WTC11 (cell line): ENCODE measurements around the gene KRT80. TPM values are rescaled to one million over a fixed set of nuclear protein-coding genes. Genes with fewer than 3 reads are reported as not detected.

Source experiments
- ARID4B ChIP-seq: sonication (generic); formaldehyde crosslinking; IDR thresholded peaks from 2 replicates; pipeline ENCODE4 v1.8.0; 2023; ENCODE audit warnings: missing genetic modification reagents, mild to moderate bottlenecking, borderline replicate concordance
- ESRRA ChIP-seq: sonication (generic); formaldehyde crosslinking; IDR thresholded peaks from 2 replicates; pipeline ENCODE4 v1.8.1; 2022; ENCODE audit warnings: mild to moderate bottlenecking, missing genetic modification reagents, borderline replicate concordance
- FOXP1 ChIP-seq: sonication (generic); formaldehyde crosslinking; IDR thresholded peaks from 2 replicates; pipeline ENCODE4 v1.8.0; 2022; ENCODE audit warnings: missing genetic modification reagents, mild to moderate bottlenecking, moderate library complexity, borderline replicate concordance
- FOXP4 ChIP-seq: sonication (generic); formaldehyde crosslinking; IDR thresholded peaks from 2 replicates; pipeline ENCODE4 v1.8.0; 2022; ENCODE audit warnings: mild to moderate bottlenecking, missing genetic modification reagents
- JAZF1 ChIP-seq: fragments of 250-450 bp; sonication (Bioruptor Pico); IDR thresholded peaks from 2 replicates; pipeline ENCODE4 v1.9.0; 2021; ENCODE audit warnings: moderate library complexity, mild to moderate bottlenecking, inconsistent platforms
- MAX ChIP-seq: sonication (generic); formaldehyde crosslinking; IDR thresholded peaks from 2 replicates; pipeline ENCODE4 v1.8.0; 2022; ENCODE audit warnings: mild to moderate bottlenecking, missing genetic modification reagents
- SP1 ChIP-seq: sonication (generic); formaldehyde crosslinking; conservative IDR thresholded peaks from 2 replicates; pipeline ENCODE4 v1.8.1; 2022; ENCODE audit warnings: missing genetic modification reagents
- TEAD4 ChIP-seq: sonication (generic); formaldehyde crosslinking; IDR thresholded peaks from 2 replicates; pipeline ENCODE4 v1.8.0; 2022; ENCODE audit warnings: mild to moderate bottlenecking, missing genetic modification reagents
- ZBTB21 ChIP-seq: sonication (generic); formaldehyde crosslinking; IDR thresholded peaks from 2 replicates; pipeline ENCODE4 v1.8.1; 2023; ENCODE audit warnings: mild to moderate bottlenecking, missing genetic modification reagents, borderline replicate concordance
- ZNF263 ChIP-seq: sonication (generic); formaldehyde crosslinking; IDR thresholded peaks from 2 replicates; pipeline ENCODE4 v1.8.1; 2022; ENCODE audit warnings: low read depth, mild to moderate bottlenecking, moderate library complexity, missing genetic modification reagents
- total RNA-seq: library from RNA; stranded (reverse); gene quantifications from 3 replicates; pipeline ENCODE4 v1.2.3, GENCODE V29; 2021
- TF ChIP-seq, protein P1 (sequence below): sonication (generic); formaldehyde crosslinking; IDR thresholded peaks from 2 replicates; pipeline ENCODE4 v1.8.1; 2023; ENCODE audit warnings: mild to moderate bottlenecking, missing genetic modification reagents
- TF ChIP-seq, protein P2 (sequence below): sonication (generic); formaldehyde crosslinking; IDR thresholded peaks from 2 replicates; pipeline ENCODE4 v1.8.0; 2023; ENCODE audit warnings: missing genetic modification reagents
- TF ChIP-seq, protein P3 (sequence below): sonication (generic); formaldehyde crosslinking; IDR thresholded peaks from 2 replicates; pipeline ENCODE4 v1.8.0; 2022; ENCODE audit warnings: missing genetic modification reagents
- TF ChIP-seq, protein P4 (sequence below): sonication (generic); formaldehyde crosslinking; IDR thresholded peaks from 2 replicates; pipeline ENCODE4 v1.8.1; 2023; ENCODE audit warnings: mild to moderate bottlenecking, missing genetic modification reagents, moderate library complexity
- TF ChIP-seq, protein P5 (sequence below): fragments of 250-450 bp; sonication (Bioruptor Pico); IDR thresholded peaks from 2 replicates; pipeline ENCODE4 v2.1.2; 2022; ENCODE audit warnings: mild to moderate bottlenecking, moderate library complexity
- TF ChIP-seq, protein P6 (sequence below): fragments of 200-600 bp; IDR thresholded peaks from 2 replicates; pipeline ENCODE4 v1.8.0; 2022; ENCODE audit warnings: antibody characterized with exemption
- TF ChIP-seq, protein P7 (sequence below): sonication (generic); formaldehyde crosslinking; conservative IDR thresholded peaks from 2 replicates; pipeline ENCODE4 v1.8.1; 2022; ENCODE audit warnings: mild to moderate bottlenecking, missing genetic modification reagents
- TF ChIP-seq, protein P8 (sequence below): fragments of 250-450 bp; sonication (Bioruptor Pico); IDR thresholded peaks from 2 replicates; pipeline ENCODE4 v1.9.0; 2021; ENCODE audit warnings: mild to moderate bottlenecking

The KRT80 gene
- total RNA-seq, 1 experiment from 2014 or later: 0.11 TPM

- TF ChIP-seq ESRRA: no peak
- TF ChIP-seq FOXP1 (CRISPR knock-in tag): no peak
- TF ChIP-seq MAX (CRISPR knock-in tag): no peak
- no peak for TF ChIP-seq TEAD4 (CRISPR knock-in tag)
- TF ChIP-seq, protein P1, sequence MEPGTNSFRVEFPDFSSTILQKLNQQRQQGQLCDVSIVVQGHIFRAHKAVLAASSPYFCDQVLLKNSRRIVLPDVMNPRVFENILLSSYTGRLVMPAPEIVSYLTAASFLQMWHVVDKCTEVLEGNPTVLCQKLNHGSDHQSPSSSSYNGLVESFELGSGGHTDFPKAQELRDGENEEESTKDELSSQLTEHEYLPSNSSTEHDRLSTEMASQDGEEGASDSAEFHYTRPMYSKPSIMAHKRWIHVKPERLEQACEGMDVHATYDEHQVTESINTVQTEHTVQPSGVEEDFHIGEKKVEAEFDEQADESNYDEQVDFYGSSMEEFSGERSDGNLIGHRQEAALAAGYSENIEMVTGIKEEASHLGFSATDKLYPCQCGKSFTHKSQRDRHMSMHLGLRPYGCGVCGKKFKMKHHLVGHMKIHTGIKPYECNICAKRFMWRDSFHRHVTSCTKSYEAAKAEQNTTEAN: no peak
- no peak for TF ChIP-seq JAZF1 (CRISPR knock-in tag)
- no peak for TF ChIP-seq ARID4B
- TF ChIP-seq, protein P2, sequence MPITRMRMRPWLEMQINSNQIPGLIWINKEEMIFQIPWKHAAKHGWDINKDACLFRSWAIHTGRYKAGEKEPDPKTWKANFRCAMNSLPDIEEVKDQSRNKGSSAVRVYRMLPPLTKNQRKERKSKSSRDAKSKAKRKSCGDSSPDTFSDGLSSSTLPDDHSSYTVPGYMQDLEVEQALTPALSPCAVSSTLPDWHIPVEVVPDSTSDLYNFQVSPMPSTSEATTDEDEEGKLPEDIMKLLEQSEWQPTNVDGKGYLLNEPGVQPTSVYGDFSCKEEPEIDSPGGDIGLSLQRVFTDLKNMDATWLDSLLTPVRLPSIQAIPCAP (CRISPR knock-in tag): no peak
- TF ChIP-seq ZBTB21 (CRISPR knock-in tag): no peak
- TF ChIP-seq, protein P3, sequence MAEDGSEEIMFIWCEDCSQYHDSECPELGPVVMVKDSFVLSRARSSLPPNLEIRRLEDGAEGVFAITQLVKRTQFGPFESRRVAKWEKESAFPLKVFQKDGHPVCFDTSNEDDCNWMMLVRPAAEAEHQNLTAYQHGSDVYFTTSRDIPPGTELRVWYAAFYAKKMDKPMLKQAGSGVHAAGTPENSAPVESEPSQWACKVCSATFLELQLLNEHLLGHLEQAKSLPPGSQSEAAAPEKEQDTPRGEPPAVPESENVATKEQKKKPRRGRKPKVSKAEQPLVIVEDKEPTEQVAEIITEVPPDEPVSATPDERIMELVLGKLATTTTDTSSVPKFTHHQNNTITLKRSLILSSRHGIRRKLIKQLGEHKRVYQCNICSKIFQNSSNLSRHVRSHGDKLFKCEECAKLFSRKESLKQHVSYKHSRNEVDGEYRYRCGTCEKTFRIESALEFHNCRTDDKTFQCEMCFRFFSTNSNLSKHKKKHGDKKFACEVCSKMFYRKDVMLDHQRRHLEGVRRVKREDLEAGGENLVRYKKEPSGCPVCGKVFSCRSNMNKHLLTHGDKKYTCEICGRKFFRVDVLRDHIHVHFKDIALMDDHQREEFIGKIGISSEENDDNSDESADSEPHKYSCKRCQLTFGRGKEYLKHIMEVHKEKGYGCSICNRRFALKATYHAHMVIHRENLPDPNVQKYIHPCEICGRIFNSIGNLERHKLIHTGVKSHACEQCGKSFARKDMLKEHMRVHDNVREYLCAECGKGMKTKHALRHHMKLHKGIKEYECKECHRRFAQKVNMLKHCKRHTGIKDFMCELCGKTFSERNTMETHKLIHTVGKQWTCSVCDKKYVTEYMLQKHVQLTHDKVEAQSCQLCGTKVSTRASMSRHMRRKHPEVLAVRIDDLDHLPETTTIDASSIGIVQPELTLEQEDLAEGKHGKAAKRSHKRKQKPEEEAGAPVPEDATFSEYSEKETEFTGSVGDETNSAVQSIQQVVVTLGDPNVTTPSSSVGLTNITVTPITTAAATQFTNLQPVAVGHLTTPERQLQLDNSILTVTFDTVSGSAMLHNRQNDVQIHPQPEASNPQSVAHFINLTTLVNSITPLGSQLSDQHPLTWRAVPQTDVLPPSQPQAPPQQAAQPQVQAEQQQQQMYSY (CRISPR knock-in tag): no peak
- TF ChIP-seq FOXP4 (CRISPR knock-in tag): no peak
- TF ChIP-seq, protein P4, sequence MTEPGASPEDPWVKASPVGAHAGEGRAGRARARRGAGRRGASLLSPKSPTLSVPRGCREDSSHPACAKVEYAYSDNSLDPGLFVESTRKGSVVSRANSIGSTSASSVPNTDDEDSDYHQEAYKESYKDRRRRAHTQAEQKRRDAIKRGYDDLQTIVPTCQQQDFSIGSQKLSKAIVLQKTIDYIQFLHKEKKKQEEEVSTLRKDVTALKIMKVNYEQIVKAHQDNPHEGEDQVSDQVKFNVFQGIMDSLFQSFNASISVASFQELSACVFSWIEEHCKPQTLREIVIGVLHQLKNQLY (CRISPR knock-in tag): no peak
- TF ChIP-seq, protein P5, sequence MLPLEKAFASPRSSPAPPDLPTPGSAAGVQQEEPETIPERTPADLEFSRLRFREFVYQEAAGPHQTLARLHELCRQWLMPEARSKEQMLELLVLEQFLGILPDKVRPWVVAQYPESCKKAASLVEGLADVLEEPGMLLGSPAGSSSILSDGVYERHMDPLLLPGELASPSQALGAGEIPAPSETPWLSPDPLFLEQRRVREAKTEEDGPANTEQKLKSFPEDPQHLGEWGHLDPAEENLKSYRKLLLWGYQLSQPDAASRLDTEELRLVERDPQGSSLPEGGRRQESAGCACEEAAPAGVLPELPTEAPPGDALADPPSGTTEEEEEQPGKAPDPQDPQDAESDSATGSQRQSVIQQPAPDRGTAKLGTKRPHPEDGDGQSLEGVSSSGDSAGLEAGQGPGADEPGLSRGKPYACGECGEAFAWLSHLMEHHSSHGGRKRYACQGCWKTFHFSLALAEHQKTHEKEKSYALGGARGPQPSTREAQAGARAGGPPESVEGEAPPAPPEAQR (CRISPR knock-in tag): no peak
- TF ChIP-seq, protein P6, sequence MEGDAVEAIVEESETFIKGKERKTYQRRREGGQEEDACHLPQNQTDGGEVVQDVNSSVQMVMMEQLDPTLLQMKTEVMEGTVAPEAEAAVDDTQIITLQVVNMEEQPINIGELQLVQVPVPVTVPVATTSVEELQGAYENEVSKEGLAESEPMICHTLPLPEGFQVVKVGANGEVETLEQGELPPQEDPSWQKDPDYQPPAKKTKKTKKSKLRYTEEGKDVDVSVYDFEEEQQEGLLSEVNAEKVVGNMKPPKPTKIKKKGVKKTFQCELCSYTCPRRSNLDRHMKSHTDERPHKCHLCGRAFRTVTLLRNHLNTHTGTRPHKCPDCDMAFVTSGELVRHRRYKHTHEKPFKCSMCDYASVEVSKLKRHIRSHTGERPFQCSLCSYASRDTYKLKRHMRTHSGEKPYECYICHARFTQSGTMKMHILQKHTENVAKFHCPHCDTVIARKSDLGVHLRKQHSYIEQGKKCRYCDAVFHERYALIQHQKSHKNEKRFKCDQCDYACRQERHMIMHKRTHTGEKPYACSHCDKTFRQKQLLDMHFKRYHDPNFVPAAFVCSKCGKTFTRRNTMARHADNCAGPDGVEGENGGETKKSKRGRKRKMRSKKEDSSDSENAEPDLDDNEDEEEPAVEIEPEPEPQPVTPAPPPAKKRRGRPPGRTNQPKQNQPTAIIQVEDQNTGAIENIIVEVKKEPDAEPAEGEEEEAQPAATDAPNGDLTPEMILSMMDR: peak; percentile 87
- TF ChIP-seq ZNF263 (CRISPR knock-in tag): no peak
- TF ChIP-seq, protein P7, sequence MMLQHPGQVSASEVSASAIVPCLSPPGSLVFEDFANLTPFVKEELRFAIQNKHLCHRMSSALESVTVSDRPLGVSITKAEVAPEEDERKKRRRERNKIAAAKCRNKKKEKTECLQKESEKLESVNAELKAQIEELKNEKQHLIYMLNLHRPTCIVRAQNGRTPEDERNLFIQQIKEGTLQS (CRISPR knock-in tag): no peak
- TF ChIP-seq SP1 (CRISPR knock-in tag): no peak
- TF ChIP-seq, protein P8, sequence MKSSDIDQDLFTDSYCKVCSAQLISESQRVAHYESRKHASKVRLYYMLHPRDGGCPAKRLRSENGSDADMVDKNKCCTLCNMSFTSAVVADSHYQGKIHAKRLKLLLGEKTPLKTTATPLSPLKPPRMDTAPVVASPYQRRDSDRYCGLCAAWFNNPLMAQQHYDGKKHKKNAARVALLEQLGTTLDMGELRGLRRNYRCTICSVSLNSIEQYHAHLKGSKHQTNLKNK (CRISPR knock-in tag): no peak
These were observed 30.2 kb upstream of the KRT80 start (continued) for GRCh38 chr12:52221912-52222457.
